Left kidney (tissue), 1 donor: ENCODE measurements around the gene CLVS2. TPM values are rescaled to one million over a fixed set of nuclear protein-coding genes. Genes with fewer than 3 reads are reported as not detected.

Experiments
- polyA plus RNA-seq: library from polyadenylated mRNA; unstranded; fragments of 120-200 nt; gene quantifications from one replicate; pipeline ENCODE4 v1.2.1, GENCODE V29; 2013; ENCODE audit not compliant: insufficient read length

Gene CLVS2
- polyA plus RNA-seq, 1 donor = 0.33 TPM

Other genes starting within 250 kb of the CLVS2 start
- 0.20 TPM for gene FABP7, start 216.5 kb upstream of the CLVS2 start, polyA plus RNA-seq
- gene SMPDL3A, start 207.0 kb upstream of the CLVS2 start, polyA plus RNA-seq = 13.7 TPM